Measurements from ENCODE around the gene FAM20C. TPM values are rescaled to one million over a fixed set of nuclear protein-coding genes. Genes with fewer than 3 reads are reported as not detected.

FAM20C gene
- total RNA-seq, 6 donors from 2014 or later, result 17.7 to 53.7 (median 46.8) TPM

DNA sequence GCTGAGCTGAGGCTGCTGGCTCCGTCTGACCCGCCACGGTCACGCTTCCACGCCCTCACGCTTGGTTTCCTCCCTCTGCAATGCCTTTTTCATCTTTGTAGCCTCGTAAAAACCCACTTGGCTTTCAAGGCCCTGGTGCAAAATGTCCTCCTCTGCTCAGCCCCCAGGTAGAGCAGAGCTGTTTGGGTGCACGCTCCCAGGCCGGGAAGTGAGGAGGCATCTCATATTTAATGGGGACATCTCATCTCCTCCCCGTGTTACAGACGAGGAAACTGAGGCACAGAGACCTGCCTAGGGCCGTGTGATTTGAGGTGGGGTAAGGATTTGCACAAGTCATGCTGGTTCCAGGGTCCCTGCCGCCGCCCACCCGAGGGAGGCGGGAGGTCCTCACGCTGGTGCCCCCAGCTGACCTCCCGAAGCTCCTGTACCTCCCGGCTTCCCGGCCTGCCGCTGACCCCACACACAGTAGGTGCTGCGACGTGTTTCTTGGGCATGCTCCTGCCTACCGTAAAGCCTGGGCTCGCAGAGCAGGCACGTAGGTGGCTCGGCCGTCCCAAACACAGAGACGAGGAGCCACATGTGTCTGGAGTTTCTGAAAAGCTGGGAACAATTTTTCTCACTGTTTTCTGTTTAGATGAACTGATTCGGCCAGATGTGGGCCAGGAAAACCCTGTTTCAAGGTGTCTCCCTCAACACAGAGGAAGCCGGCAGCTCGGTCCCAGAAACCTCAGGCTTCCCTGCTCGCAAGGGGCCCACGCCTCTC lies 109.1 kb downstream of the FAM20C start:
- Histone ChIP-seq H3K27ac (no peak overlapping the region), H3K9me3 (no peaks in the 10 kb centered on the region), H3K27me3 (no peaks in the 10 kb centered on the region), H3K4me3 (no peak overlapping the region), H3K36me3 (no peaks in the 10 kb centered on the region), H3K4me1 (no peaks in the 10 kb centered on the region)
- DNase-seq (peak; percentile 10 to 59), ATAC-seq (ENCODE audit: low FRiP score in 2 of 2) (no peak)
- 90 to 91% methylated on average over 23 to 33 of the region's 34 CpGs for WGBS, 2 donors
- TF ChIP-seq, protein P1, sequence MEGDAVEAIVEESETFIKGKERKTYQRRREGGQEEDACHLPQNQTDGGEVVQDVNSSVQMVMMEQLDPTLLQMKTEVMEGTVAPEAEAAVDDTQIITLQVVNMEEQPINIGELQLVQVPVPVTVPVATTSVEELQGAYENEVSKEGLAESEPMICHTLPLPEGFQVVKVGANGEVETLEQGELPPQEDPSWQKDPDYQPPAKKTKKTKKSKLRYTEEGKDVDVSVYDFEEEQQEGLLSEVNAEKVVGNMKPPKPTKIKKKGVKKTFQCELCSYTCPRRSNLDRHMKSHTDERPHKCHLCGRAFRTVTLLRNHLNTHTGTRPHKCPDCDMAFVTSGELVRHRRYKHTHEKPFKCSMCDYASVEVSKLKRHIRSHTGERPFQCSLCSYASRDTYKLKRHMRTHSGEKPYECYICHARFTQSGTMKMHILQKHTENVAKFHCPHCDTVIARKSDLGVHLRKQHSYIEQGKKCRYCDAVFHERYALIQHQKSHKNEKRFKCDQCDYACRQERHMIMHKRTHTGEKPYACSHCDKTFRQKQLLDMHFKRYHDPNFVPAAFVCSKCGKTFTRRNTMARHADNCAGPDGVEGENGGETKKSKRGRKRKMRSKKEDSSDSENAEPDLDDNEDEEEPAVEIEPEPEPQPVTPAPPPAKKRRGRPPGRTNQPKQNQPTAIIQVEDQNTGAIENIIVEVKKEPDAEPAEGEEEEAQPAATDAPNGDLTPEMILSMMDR (IDR thresholded peaks at IDR 0.05), result no peak
- TF ChIP-seq POLR2A (IDR thresholded peaks at IDR 0.05), result no peak
- TF ChIP-seq POLR2AphosphoS5 (IDR thresholded peaks at IDR 0.05), result no peak
- no peak for TF ChIP-seq EP300 (IDR thresholded peaks at IDR 0.05)

DNA sequence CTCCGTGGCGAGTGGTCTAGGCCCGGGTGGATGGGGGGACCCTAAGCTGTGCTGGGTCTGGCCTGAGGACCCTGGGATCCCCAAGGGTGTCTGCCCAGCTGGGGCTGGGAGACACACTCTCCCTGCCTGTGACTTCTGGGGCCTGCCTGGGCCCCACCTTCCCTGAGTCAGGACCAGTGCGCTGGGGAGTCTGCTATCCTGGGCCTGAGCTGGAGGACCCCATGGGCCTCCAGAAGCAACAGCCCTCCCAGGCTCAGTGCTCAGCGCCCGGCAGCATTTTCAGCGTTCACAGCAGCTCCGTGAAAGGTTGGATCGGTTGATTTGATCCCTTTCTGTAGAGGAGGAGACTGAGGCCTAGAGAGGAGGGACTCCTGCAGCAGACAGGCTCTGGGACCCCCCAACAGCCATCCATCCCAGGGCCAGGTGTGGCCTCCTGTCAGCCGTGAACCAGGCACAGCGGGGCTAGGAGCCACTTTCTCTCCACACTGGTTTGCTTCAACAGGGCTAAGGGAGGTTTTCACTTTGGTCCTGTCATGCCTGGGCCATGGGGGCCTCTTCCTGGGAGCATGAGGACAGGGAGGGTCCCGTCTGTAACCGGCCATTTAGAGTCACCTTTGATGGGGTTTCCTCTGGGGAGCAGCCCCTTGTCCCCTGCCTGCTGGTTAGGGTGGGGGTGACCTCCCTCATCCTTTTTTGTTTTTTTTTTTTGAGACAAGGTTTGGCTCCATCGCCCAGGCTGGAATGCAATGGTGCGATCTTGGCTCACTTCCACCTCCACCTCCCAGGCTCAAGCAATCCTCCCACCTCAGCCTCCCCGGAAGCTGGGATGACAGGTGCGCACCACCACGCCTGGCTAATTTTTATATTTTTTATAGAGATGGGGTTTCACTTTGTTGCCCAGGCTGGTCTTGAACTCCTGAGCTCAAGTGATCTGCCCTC lies 110.0 kb downstream of the FAM20C start:
- TF ChIP-seq EP300 (IDR thresholded peaks at IDR 0.05), result no peak
- TF ChIP-seq, protein P1 (IDR thresholded peaks at IDR 0.05), result no peak
- WGBS, 2 donors, result 90 to 91% methylated on average over 7 to 18 of the region's 18 CpGs
- no peak for ATAC-seq (ENCODE audit: low FRiP score in 2 of 2)
- DNase-seq, result peak; percentile 4 to 39
- no peak overlapping the region for H3K27ac ChIP-seq
- H3K27me3 ChIP-seq, result no peaks in the 10 kb centered on the region
- no peaks in the 10 kb centered on the region for H3K4me1 ChIP-seq
- H3K4me3 ChIP-seq, result no peak overlapping the region
- no peaks in the 10 kb centered on the region for H3K36me3 ChIP-seq
- no peaks in the 10 kb centered on the region for H3K9me3 ChIP-seq

DNA sequence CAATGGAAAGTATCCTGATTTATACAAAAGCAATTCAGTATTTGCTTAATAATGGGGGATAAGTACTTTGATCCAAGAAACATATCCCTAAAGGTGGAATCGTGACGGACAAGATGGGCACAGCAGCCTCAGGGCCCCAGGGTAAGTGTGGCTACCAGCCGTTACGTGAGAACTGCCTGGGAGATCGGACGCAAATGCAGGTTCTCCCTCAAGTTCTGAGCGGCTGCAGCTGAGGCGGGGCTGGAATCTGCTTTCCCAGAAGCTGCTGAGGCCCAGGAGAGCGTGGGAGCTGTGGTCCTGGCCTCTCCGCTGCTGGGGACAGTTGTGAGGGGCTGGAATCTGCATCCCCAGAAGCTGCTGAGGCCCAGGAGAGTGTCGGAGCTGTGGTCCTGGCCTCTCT lies 111.1 kb downstream of the FAM20C start:
- WGBS, 2 donors, result 89 to 92% methylated on average over 8 to 11 of the region's 11 CpGs

DNA sequence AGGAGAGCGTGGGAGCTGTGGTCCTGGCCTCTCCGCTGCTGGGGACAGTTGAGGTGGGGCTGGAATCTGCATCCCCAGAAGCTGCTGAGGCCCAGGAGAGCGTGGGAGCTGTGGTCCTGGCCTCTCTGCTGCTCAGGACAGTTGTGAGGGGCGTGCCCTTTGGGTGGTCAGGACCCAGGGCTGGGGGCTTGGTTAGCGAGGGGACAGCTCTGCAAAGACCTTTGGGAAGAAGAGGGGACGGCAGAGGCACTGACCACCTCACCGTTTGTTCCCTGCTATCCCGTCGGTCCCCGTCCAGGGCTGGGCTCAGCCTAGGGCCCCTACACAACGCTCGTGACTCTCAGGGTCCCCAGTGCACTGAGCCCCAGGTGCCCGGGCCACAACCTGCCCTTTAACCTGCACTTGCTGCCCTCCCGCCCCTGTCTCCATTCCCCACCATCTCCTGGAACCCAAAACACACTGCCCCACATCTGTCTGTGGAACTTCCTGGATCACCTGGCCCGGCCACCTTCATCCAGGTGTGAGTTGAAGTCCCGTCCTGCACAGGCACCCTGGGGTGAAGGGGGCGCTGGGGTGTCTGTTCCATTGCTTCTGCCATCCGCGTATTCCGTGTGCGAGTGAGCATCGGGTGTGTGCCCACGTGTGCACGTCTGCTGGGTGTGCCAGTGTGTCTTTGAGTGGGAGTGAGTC lies 111.7 kb downstream of the FAM20C start:
- TF ChIP-seq EP300 (IDR thresholded peaks at IDR 0.05), result no peak
- TF ChIP-seq, protein P1 (IDR thresholded peaks at IDR 0.05), result no peak
- TF ChIP-seq POLR2A (IDR thresholded peaks at IDR 0.05), result no peak
- no peak for TF ChIP-seq POLR2AphosphoS5 (IDR thresholded peaks at IDR 0.05)
- Histone ChIP-seq H3K4me1 (no peaks in the 10 kb centered on the region), H3K9me3 (peaks cover 0 to 3% (median 0%) of the 10 kb centered on the region in 4 donors), H3K27ac (no peak overlapping the region), H3K36me3 (no peaks in the 10 kb centered on the region), H3K4me3 (no peak overlapping the region), H3K27me3 (no peaks in the 10 kb centered on the region)
- no peak for ATAC-seq (ENCODE audit: low FRiP score in 2 of 2)
- WGBS, 2 donors, result 89 to 90% methylated on average over 14 to 24 of the region's 24 CpGs
- peak in 1 of 2 donors; percentile 48 for DNase-seq

More for the DNA sequence above, 111.1 kb downstream of the FAM20C start:
- no peak for TF ChIP-seq POLR2AphosphoS5 (IDR thresholded peaks at IDR 0.05)
- TF ChIP-seq EP300 (IDR thresholded peaks at IDR 0.05), result no peak
- TF ChIP-seq, protein P1 (IDR thresholded peaks at IDR 0.05), result no peak
- no peak for TF ChIP-seq POLR2A (IDR thresholded peaks at IDR 0.05)
- Histone ChIP-seq H3K9me3 (peaks cover 0 to 3% (median 0%) of the 10 kb centered on the region in 4 donors), H3K27ac (no peak overlapping the region), H3K4me3 (no peak overlapping the region), H3K36me3 (no peaks in the 10 kb centered on the region), H3K4me1 (no peaks in the 10 kb centered on the region), H3K27me3 (no peaks in the 10 kb centered on the region)
- no peak for DNase-seq
- ATAC-seq (ENCODE audit: low FRiP score in 2 of 2), result no peak

All from upper lobe of left lung (tissue), 6 donors.